Nephron (organoid): Measurements from ENCODE around the gene R3HDM4.
A peak's percentile ranks its signal among the peaks of the same experiment; 100 is the strongest.

Source experiments
- H3K27ac Mint-ChIP-seq, 3 experiments: 2 replicates each; pipeline ENCODE4 v1.8.0; 2020; ENCODE audit warnings: mixed read lengths in 3 of 3, mild to moderate bottlenecking in 2 of 3, moderate library complexity in 1 of 3
- H3K27me3 Mint-ChIP-seq: 2 replicates; pipeline ENCODE4 v1.8.0; 2021; ENCODE audit warnings: low read depth, mild to moderate bottlenecking, moderate library complexity, mixed read lengths
- H3K36me3 Mint-ChIP-seq: 2 replicates; pipeline ENCODE4 v1.8.0; 2020; ENCODE audit warnings: low read depth, mixed read lengths
- H3K4me1 Mint-ChIP-seq: 2 replicates; pipeline ENCODE4 v1.8.0; 2020; ENCODE audit warnings: mixed read lengths
- H3K4me3 Mint-ChIP-seq, 3 experiments: 2 replicates each; pipeline ENCODE4 v1.8.0; 2020; ENCODE audit warnings: mild to moderate bottlenecking in 3 of 3, mixed read lengths in 3 of 3, moderate library complexity in 2 of 3
- H3K9me3 Mint-ChIP-seq: 2 replicates; pipeline ENCODE4 v1.8.0; 2020; ENCODE audit warnings: mixed read lengths
- CTCF ChIP-seq, 3 experiments: fragments of 200-600 bp; sonication (generic); IDR thresholded peaks; one replicate each; pipeline ENCODE4 v1.5.0; 2021; ENCODE audit warnings: antibody characterized with exemption in 3 of 3; ENCODE audit not compliant: unreplicated experiment in 3 of 3

R3HDM4 gene

GRCh38 chr19:939439-939838, 26.4 kb upstream of the R3HDM4 start:
- H3K4me1 Mint-ChIP-seq: peaks cover 21% of the 10 kb centered on the region
- no peak for TF ChIP-seq CTCF (IDR thresholded peaks at IDR 0.05; ENCODE audit: unreplicated experiment in 3 of 3)
- H3K27ac Mint-ChIP-seq: peak overlapping the region; percentile 74 to 95 (median 80)
- no peaks in the 10 kb centered on the region for H3K9me3 Mint-ChIP-seq
- H3K4me3 Mint-ChIP-seq: no peak overlapping the region
- peaks cover 55% of the 10 kb centered on the region for H3K36me3 Mint-ChIP-seq
- H3K27me3 Mint-ChIP-seq: no peaks in the 10 kb centered on the region

- Mint-ChIP-seq H3K36me3 (peaks cover 48% of the 10 kb centered on the region), H3K4me1 (peaks cover 26% of the 10 kb centered on the region), H3K27ac (peak overlapping the region in 2 of 3 experiments; percentile 64 to 82), H3K9me3 (no peaks in the 10 kb centered on the region), H3K4me3 (no peak overlapping the region), H3K27me3 (no peaks in the 10 kb centered on the region)
- no peak for TF ChIP-seq CTCF (IDR thresholded peaks at IDR 0.05; ENCODE audit: unreplicated experiment in 3 of 3)
These were observed 25.4 kb upstream of the R3HDM4 start for GRCh38 chr19:938233-938923.

GRCh38 chr19:937259-937694, 24.3 kb upstream of the R3HDM4 start:
- Mint-ChIP-seq H3K36me3 (peaks cover 39% of the 10 kb centered on the region), H3K27ac (peak overlapping the region in 2 of 3 experiments; percentile 53 to 61), H3K4me3 (no peak overlapping the region), H3K4me1 (peaks cover 26% of the 10 kb centered on the region), H3K27me3 (no peaks in the 10 kb centered on the region), H3K9me3 (no peaks in the 10 kb centered on the region)
- TF ChIP-seq CTCF (IDR thresholded peaks at IDR 0.05; ENCODE audit: unreplicated experiment in 3 of 3): no peak

GRCh38 chr19:936175-936546, 23.1 kb upstream of the R3HDM4 start:
- Mint-ChIP-seq H3K9me3 (no peaks in the 10 kb centered on the region), H3K4me1 (peaks cover 19% of the 10 kb centered on the region), H3K36me3 (peaks cover 38% of the 10 kb centered on the region), H3K27ac (no peak overlapping the region), H3K4me3 (no peak overlapping the region), H3K27me3 (no peaks in the 10 kb centered on the region)
- no peak for TF ChIP-seq CTCF (IDR thresholded peaks at IDR 0.05; ENCODE audit: unreplicated experiment in 3 of 3)

- H3K27me3 Mint-ChIP-seq: no peaks in the 10 kb centered on the region
- H3K9me3 Mint-ChIP-seq: no peaks in the 10 kb centered on the region
- peak overlapping the region in 2 of 3 experiments; percentile 45 to 66 for H3K27ac Mint-ChIP-seq
These were observed 22.0 kb upstream of the R3HDM4 start for GRCh38 chr19:934865-935479.

More at GRCh38 chr19:934865-935479, 22.0 kb upstream of the R3HDM4 start:
- no peak for TF ChIP-seq CTCF (IDR thresholded peaks at IDR 0.05; ENCODE audit: unreplicated experiment in 3 of 3)
- H3K4me3 Mint-ChIP-seq: no peak overlapping the region
- peaks cover 14% of the 10 kb centered on the region for H3K4me1 Mint-ChIP-seq
- peaks cover 42% of the 10 kb centered on the region for H3K36me3 Mint-ChIP-seq
